ENCODE measurements around the gene SRD5A2. TPM values are rescaled to one million over a fixed set of nuclear protein-coding genes. Genes with fewer than 3 reads are reported as not detected.
A peak's percentile ranks its signal among the peaks of the same experiment; 100 is the strongest.
"Not testable (repeated sequence)": the region's sequence is repeated elsewhere in the genome, so short reads cannot be mapped to it uniquely, and the experiment has no call there.

Gene SRD5A2
- total and polyA plus RNA-seq, 2 of the 8 experiments (the other 6 are each of a cell fraction or from before 2014, with no cell fraction given) = 0.02 TPM; not detected in 1

- not testable (repeated sequence) for H3K4ac ChIP-seq (replicated peaks; ENCODE audit: insufficient read length, low read depth, low read length); H2BK120ac ChIP-seq (replicated peaks; ENCODE audit: low read depth, low read length); H3K79me1 ChIP-seq (ENCODE audit: low read depth, low read length); H2BK20ac ChIP-seq (ENCODE audit: low read length); H3K23ac ChIP-seq (ENCODE audit: insufficient read length); H2AK5ac ChIP-seq (ENCODE audit: low read depth, low read length); H2AFZ ChIP-seq (ENCODE audit: low read length); H4K91ac ChIP-seq (replicated peaks; ENCODE audit: insufficient read length, low read length); FAIRE-seq; H3K4me1 ChIP-seq (replicated peaks in 1 of 4; ENCODE audit: control insufficient read depth in 3 of 4, insufficient read depth in 4 of 4, low read length in 3 of 4); H3K36me3 ChIP-seq (ENCODE audit: control insufficient read depth in 2 of 4, insufficient read depth in 4 of 4, low read length in 3 of 4); H4K5ac ChIP-seq (ENCODE audit: insufficient read length, low read depth, low read length); H4K20me1 ChIP-seq (replicated peaks in 1 of 2; ENCODE audit: control insufficient read depth in 1 of 2, insufficient read depth in 2 of 2, low read length in 2 of 2); H3K79me2 ChIP-seq (ENCODE audit: control insufficient read depth in 1 of 2, insufficient read depth in 2 of 2, low read length in 2 of 2); H2BK15ac ChIP-seq (ENCODE audit: low read length); H3K14ac ChIP-seq (ENCODE audit: insufficient read length); H2BK12ac ChIP-seq (ENCODE audit: low read depth, low read length); H3K4me3 ChIP-seq (ENCODE audit: extremely low read depth in 1 of 4, insufficient read depth in 2 of 4, low read depth in 3 of 4, low read length in 4 of 4); H3K56ac ChIP-seq (replicated peaks; ENCODE audit: insufficient read length, low read depth, low read length); H3K23me2 ChIP-seq (ENCODE audit: low read depth, low read length); H3K27me3 ChIP-seq (replicated peaks in 1 of 4; ENCODE audit: control insufficient read depth in 3 of 4, extremely low read depth in 1 of 4, insufficient read depth in 3 of 4, low read length in 3 of 4)
- TF ChIP-seq RBBP5 (IDR thresholded peaks at IDR 0.05; ENCODE audit: borderline replicate concordance, low read depth, low read length) = peak; percentile 77; the same call in 1 of the 2 replicates
- peak in 1 of 2 experiments; percentile 14; a peak in 1 of 4 replicates for TF ChIP-seq RAD21 (IDR thresholded peaks at IDR 0.05 in 1 of 2, conservative IDR thresholded peaks at IDR 0.05 in 1 of 2; ENCODE audit: low read depth in 2 of 2, low read length in 2 of 2)
- peak in 2 of 3 experiments; percentile 11 to 21; a peak in 2 of 4 replicates for TF ChIP-seq CTCF (IDR thresholded peaks at IDR 0.05; ENCODE audit: control extremely low read depth in 1 of 3, insufficient read depth in 1 of 3, low read depth in 1 of 3, low read length in 3 of 3)
- 0 out of 2 replicates have a peak, but pooled peaks have one; percentile 9 for TF ChIP-seq SP1 (IDR thresholded peaks at IDR 0.05; ENCODE audit: low read depth, low read length)
- peak; percentile 67; the same call in 1 of the 2 replicates for TF ChIP-seq YY1 (IDR thresholded peaks at IDR 0.05; ENCODE audit: low read depth, low read length)
- peak; percentile 62 for TF ChIP-seq ASH2L (IDR thresholded peaks at IDR 0.05; ENCODE audit: low read length)
- Histone ChIP-seq H4K8ac (ENCODE audit: extremely low read depth, insufficient read depth, low read length) (peak overlapping the region; percentile 91; the same call in 1 of the 2 replicates), H3K9ac (replicated peaks in 1 of 4; ENCODE audit: extremely low read depth in 1 of 4, low read depth in 3 of 4, low read length in 3 of 4) (peak overlapping the region in 1 of 4 experiments; percentile 50; a peak in 2 of 7 replicates), H3K27ac (ENCODE audit: low read depth, low read length) (peak overlapping the region; percentile 54; the same call in 1 of the 2 replicates), H3K4me2 (ENCODE audit: insufficient read depth in 1 of 2, low read depth in 2 of 2, low read length in 2 of 2) (peak overlapping the region; percentile 48 to 56), H3K9me3 (ENCODE audit: insufficient read depth in 2 of 2, low read depth in 1 of 2, low read length in 1 of 2) (peaks cover 12 to 14% of the 10 kb centered on the region in 2 experiments; a peak in 1 of 4 replicates), H3K18ac (ENCODE audit: extremely low read depth, low read length) (peak overlapping the region; percentile 71; the same call in 1 of the 2 replicates), H2BK5ac (ENCODE audit: low read depth, low read length) (peak overlapping the region; percentile 66; the same call in 1 of the 2 replicates)
- peak; percentile 74 to 81 for DNase-seq (ENCODE audit: low read depth in 1 of 2, low spot score in 2 of 2)
- POLR2A ChIA-PET (ENCODE audit: partially characterized antibody) = interaction anchor here (1.2 kb wide), 1 partner anchor 236 kb away, joined by 3 read pairs; no protein-coding TSS in a partner anchor
- 66% methylated on average over 3 of the region's 3 CpGs; no CpG with 5 or more reads in 1 of the 2 experiments for WGBS, 2 experiments (ENCODE audit: extremely low coverage in 1 of 2, insufficient coverage in 1 of 2, insufficient read length in 1 of 2, insufficient replicate concordance in 2 of 2, low coverage in 1 of 2, low lambda C conversion rate in 2 of 2, missing lambda C conversion rate in 1 of 2)
- CTCF ChIA-PET (ENCODE audit: partially characterized antibody) = interaction anchor here (1.1 to 1.4 kb wide), 2 partner anchors 11 to 34 kb away, joined by 5 to 11 read pairs; no protein-coding TSS in a partner anchor
These were observed 91.4 kb downstream of the SRD5A2 start for GRCh38 chr2:31489339-31489738.

Measured in H1 (cell line).